GM11168 (cell line): ENCODE results near the gene AKT2.

Experiments used
- in situ Hi-C: fragments of 300-500 bp; cut with MboI; formaldehyde crosslinking; loops from one replicate; pipeline ENCODE4 v1.12.0; 2022; ENCODE audit warnings: low sequenced_read_pairs; ENCODE audit not compliant: unreplicated experiment

Gene AKT2

GRCh38 chr19:40302224-40303011, 17.3 kb upstream of the AKT2 start:
- in situ Hi-C loops = no loop called here

DNA sequence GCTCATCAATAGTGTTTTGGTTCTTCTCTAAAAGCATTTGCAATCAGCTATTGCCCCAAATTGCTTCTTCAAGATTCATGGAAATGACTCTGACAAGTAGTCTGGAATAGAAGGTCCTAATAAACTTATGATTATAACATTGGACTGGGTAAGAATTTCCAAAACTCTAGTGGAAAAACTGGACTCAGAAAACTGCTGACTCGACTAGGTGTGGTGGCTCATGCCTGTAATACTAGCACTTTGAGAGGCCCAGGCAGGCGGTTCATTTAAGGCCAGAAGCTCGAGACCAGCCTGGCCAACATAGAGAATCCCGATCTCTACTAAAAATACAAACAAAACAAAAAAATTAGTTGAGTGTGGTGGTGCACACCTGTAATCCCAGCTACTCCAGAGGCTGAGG, 15.5 kb upstream of the AKT2 start:
- in situ Hi-C loops = no loop called here

DNA sequence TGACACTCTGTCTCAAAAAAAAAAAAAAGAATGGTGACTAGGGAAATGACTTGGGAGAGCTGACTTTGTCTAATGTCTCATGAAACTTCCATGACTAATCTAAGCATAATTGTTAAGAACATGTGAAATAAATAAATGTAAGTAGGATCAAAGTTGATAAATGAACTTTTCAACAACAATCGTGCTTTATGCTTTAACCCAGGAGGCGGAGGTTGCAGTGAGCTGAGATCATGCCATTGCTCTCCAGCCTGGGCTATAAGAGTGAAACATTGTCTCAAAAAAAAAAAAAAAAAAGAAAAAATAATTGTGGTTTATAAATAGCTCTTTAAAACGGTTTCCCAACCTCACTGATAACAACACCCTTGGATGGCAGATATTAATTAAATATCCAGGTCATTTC, 12.9 kb upstream of the AKT2 start:
- in situ Hi-C loops = no loop called here

DNA sequence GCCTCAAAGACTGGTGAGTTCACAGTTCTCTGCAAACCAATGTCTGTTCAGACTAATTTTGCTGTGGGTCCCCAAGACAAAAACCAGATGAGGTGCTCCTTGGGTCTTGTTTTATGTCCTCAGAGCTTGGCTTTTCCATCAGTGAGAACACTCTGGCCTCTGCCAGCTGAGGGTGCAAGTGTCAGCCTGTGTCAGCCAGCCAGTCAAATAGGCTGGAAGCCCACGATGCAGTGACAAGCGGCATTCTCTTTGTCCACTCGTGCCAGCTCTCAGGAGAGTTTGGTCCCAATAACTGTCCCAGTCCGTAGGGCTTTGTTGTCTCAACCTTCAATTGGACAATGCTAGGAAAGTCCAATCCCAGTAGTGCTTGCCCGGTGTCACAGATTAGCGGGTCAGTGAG, 9.4 kb upstream of the AKT2 start:
- in situ Hi-C loops = no loop called here

- in situ Hi-C loops = no loop called here
Measured at GRCh38 chr19:40286971-40287421, 1.9 kb upstream of the AKT2 start.

GRCh38 chr19:40286235-40286970, 1.3 kb upstream of the AKT2 start:
- in situ Hi-C loops = no loop called here

DNA sequence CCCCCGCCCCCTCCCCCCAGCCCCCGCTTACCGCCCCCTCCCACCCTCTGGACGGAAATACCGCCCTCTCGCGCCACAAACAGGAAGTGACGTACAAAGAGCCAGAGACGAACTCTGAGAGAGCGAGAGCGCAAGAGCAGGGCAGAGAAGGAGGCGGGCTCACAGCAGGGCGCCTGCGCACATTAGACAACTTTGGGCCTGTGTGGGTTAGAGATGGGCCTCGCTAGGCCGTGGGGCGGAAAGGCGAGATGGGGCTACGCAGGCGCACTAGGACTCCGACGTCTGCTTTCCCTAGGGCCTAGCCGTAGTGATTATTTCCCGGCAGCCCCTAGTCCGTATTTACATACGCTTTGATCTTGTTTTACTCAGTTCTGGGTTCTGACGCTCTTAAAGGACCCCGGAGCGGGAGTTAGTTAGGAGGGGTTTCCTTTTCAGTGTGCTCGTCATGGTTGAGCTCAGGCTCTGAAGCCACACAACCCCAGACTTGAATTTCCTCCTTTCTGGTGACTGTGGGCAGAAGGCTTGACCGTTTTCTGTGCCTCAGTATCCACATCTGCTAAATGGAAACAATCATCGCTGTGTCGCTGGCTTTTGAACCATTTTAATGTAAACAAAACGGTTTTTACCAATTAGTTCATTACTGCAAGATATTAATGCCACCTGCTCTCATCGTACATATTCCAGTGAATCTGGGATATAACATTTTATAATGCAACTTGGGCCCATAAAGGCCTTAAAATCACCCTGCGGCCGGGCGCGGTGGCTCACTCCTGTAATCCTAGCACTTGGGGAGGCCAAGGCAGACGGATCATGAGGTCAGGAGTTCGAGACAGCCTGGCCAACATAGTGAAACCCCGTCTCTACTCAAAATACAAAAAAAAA, 449 bp upstream of the AKT2 start:
- in situ Hi-C loops = no loop called here

DNA sequence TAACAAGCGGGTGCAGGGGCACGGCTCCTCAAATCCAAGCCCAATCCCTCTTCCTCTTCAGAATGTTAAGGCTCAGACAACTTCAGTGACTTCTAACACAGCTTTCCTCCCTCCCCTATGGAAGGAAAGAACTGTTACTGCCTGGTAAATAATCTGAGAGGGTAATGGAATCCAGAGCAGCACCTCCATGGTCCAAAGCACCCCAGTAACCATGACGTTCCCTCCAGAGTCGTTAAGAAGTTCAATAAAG, 969 bp downstream of the AKT2 start:
- in situ Hi-C loops = no loop called here

- in situ Hi-C loops = no loop called here
Measured at GRCh38 chr19:40283414-40284250, 1.5 kb downstream of the AKT2 start.

DNA sequence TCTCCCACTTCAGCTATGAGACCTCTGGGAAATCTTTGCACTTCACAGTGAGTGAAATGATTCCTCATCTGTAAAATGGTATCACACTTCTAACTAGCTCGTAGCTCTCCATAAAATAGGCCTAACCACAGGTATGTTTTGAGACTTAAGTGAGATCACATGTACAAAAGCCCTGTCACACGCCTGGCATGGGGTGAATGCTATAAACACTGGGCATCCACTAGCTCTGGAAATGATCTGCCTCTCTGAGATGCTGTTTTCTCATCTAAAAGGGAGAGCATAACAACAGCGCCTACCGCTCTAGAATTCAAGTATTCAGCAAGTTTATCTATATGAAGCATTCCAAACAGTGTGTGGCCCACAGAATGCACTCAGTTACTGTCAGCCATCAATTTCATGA, 2.2 kb downstream of the AKT2 start:
- in situ Hi-C loops = no loop called here

DNA sequence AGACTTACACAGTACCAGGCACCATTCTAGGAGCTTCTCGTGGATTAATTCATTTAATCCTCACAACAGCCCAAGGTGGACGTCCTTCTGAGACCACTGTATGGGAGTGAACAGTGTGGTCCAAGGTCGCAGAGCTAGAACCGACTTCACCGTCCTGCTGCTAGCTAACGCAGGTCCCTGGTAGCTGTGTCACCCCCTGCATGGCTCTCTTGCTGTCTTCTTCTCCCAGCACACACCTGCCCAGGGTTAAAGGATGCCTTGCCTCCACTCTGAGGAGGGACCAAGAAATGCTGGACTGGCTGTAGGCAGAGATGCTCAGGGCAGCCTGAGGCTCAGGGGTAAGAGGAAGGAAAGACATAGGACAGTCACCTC, 3.0 kb downstream of the AKT2 start:
- in situ Hi-C loops = no loop called here

DNA sequence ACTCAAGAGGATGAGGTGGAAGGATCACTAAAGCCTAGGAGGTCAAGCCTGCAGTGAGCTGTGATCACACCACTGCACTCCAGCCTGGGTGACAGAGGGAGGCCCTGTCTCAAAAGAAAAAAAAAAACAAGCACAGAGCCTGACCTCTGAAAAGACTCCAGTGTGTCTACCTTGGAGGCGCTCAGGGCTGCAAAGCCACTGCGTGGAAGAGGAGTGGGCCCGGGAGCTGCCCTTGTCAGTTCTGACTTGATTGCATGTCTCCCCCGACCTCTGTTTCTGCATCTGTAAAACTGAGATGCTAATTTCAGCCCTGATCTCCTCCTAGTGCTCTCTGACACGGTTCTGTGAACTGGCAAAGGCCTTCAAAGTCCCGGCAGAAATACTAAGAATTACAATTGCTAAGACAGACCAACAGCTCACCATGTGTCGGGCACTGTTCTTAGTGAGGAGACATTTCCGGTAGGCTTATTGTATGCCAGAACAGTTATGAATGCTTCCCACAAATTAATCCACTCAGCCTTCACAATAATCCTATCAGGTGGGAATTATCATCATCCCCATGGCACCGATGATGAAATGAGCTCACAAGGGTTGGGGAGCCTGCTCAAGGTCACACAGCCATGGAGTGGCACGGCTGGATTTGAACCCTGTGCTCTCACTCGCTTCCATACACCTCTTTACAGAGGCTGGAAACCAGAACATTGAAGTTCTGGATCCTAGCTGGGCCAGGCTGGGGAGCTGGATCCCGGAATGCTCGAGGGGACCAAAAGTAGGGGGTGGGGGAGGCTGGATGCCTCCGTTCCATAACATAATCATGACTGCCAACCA, 3.5 kb downstream of the AKT2 start:
- in situ Hi-C loops = no loop called here

DNA sequence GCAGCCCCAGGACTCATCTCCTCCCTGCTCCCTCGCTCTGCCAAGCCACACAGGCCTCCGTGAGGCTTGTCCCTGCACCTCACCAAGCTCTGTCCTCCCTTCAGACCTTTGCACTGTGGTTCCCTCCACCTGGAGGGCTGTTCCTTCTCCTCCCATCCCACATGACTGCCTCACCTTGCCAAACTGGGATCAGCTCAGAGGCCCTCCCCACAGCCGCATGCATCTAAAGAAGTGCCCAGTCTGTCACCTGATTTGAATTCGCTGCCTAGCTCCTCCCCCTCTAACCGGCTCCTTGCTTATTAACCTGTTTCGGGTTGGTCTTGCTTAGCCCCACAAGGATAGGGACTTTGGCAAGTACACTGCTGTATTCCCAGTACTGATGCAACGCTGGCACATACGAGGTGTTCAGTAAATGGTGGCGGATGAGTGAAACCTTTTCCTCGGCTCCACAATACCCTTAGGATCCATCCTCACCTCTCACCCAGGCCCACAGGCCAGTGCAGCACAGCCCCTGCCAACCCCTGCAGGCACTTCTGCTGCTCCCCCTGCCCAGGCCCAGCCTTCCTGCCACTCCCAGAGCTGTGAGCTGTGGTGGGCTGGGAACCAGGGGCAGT, 4.4 kb downstream of the AKT2 start:
- in situ Hi-C loops = no loop called here

GRCh38 chr19:40279761-40280607, 5.2 kb downstream of the AKT2 start:
- in situ Hi-C loops = no loop called here

DNA sequence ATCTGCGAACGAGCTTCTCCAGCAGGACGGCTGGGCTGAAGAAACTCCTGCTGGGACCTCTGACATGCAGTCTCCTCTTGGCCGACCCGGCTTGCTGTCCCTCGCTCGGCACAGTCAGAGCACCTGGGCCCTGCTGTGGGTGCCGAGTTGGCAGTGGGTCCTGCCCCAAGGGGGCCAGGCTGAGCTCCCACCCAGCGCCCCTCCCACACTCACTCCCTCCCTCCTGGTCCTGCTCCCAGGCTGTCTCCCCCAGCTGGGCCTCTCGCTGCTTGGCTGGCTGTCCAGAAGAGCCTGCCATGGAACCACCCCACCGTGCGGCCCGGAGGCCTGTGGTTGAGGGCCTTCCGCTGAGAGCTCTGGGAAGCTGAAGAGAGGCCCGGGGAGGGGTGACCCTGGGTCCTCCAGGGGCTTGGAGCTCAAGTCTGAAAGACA, 6.0 kb downstream of the AKT2 start:
- in situ Hi-C loops = no loop called here

DNA sequence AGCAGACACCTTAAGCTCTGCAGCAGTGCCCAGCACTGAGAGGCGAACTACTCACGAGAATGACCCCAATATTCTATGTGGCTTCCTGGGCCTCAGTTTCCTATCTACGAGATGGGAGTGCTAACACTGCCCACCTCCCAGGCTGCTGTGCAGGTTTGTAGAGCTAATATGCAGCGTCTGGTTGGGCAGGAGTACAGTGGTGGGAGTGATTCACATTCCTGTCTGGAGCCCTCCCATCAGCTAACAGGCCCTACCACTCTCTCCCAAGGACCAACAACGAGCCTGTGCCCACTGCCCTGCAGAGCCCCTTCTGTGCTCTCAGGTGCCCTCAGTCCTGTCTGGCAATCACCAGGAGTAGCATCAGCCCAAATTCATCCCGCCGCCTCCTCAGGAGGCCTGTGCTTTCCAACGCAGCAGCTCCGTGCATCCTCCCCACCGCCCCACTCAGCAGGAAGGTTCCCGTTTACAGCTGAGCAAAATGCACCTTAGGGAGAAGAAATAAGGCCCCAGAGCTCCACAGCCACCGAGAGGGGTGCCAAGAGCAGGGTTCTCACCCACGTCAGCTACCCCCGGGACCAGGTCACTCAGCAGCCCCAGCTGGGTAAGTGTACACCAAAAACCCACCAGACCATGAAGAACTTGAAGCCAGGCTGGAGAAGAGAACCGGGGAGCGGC, 6.6 kb downstream of the AKT2 start:
- in situ Hi-C loops = no loop called here

- in situ Hi-C loops = no loop called here
Measured at GRCh38 chr19:40277356-40278059, 7.6 kb downstream of the AKT2 start.
